Ascending aorta (tissue), 2 donors: ENCODE measurements around the gene PREPL. TPM values are rescaled to one million over a fixed set of nuclear protein-coding genes. Genes with fewer than 3 reads are reported as not detected.

ENCODE experiments used
- DNase-seq, 2 donors: peaks; one replicate each; pipeline ENCODE4 v3.0.0-alpha.2; 2019; ENCODE audit warnings: low spot score in 2 of 2
- H3K27ac ChIP-seq, 2 donors: fragments of 200-600 bp; sonication (generic); one replicate each; pipeline ENCODE4 v1.5.1; 2016 to 2017; ENCODE audit warnings: mild to moderate bottlenecking in 1 of 2
- H3K27me3 ChIP-seq: fragments of 200-600 bp; sonication (generic); one replicate; pipeline ENCODE4 v1.5.1; 2017
- H3K36me3 ChIP-seq, 2 donors: fragments of 200-600 bp; sonication (generic); one replicate each; pipeline ENCODE4 v1.5.1; 2016
- H3K4me1 ChIP-seq, 2 donors: fragments of 200-600 bp; sonication (generic); one replicate each; pipeline ENCODE4 v1.5.1; 2016 to 2017; ENCODE audit warnings: mild to moderate bottlenecking in 1 of 2
- H3K4me3 ChIP-seq, 2 donors: fragments of 200-600 bp; sonication (generic); one replicate each; pipeline ENCODE4 v1.5.1; 2016 to 2017; ENCODE audit warnings: mild to moderate bottlenecking in 1 of 2
- H3K9me3 ChIP-seq, 2 donors: fragments of 200-600 bp; sonication (generic); one replicate each; pipeline ENCODE4 v1.5.1; 2016
- CTCF ChIP-seq, 3 experiments: fragments of 200-600 bp in 2 of 3; fragments of 450-650 bp in 1 of 3; sonication (generic) in 2 of 3; IDR thresholded peaks; one replicate each; pipeline ENCODE4 v1.5.1; 2016 to 2019; ENCODE audit warnings: antibody characterized with exemption in 3 of 3, mild to moderate bottlenecking in 1 of 3, moderate library complexity in 1 of 3
- intact Hi-C: fragments of 100-400 bp; cut with DNase I; formaldehyde crosslinking; loops from one replicate; pipeline ENCODE4 v1.15.1; 2023
- total RNA-seq: library from RNA; depleted of rRNA; stranded (reverse); fragments of >200 nt; gene quantifications from one replicate; pipeline ENCODE4 v1.1.0, GENCODE V29; 2016

The PREPL gene
- total RNA-seq, 1 donor from 2014 or later: 22.6 TPM

DNA sequence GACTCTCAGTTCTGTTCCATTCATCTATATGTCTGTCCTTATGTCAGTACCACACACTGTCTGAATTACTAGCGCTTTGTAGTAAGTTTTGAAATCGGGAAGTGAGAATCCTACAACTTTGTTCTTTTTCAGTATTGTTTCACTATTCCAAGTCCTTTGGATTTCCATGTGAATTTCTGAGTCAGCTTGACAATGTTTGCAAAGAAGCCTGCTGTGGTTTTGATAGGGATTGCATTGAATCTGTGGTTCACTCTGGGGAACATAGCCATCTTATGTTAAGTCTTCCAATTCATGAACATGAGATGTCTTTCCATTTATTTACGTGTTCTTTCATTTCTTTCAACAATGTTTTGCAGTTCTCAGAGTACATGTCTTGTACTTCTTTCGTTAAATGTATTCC lies 71.0 kb downstream of the PREPL start:
- Histone ChIP-seq H3K4me1 (peaks cover 0 to 25% of the 10 kb centered on the region in 2 donors), H3K27ac (no peak overlapping the region), H3K9me3 (no peaks in the 10 kb centered on the region), H3K4me3 (no peak overlapping the region), H3K36me3 (no peaks in the 10 kb centered on the region), H3K27me3 (no peaks in the 10 kb centered on the region)
- intact Hi-C loops: loop anchor here (2.0 to 10.0 kb wide), 2 partner anchors 45 to 125 kb away; partner anchors contain the start of gene PPM1B
- no peak for TF ChIP-seq CTCF (IDR thresholded peaks at IDR 0.05)
- no peak for DNase-seq

GRCh38 chr2:44286884-44287638 lies 74.2 kb downstream of the PREPL start:
- intact Hi-C loops: no loop called here
- Histone ChIP-seq H3K4me3 (no peak overlapping the region), H3K27ac (no peak overlapping the region), H3K27me3 (no peaks in the 10 kb centered on the region), H3K9me3 (no peaks in the 10 kb centered on the region), H3K36me3 (no peaks in the 10 kb centered on the region), H3K4me1 (peaks cover 0 to 13% of the 10 kb centered on the region in 2 donors)
- TF ChIP-seq CTCF (IDR thresholded peaks at IDR 0.05): no peak
- no peak for DNase-seq

DNA sequence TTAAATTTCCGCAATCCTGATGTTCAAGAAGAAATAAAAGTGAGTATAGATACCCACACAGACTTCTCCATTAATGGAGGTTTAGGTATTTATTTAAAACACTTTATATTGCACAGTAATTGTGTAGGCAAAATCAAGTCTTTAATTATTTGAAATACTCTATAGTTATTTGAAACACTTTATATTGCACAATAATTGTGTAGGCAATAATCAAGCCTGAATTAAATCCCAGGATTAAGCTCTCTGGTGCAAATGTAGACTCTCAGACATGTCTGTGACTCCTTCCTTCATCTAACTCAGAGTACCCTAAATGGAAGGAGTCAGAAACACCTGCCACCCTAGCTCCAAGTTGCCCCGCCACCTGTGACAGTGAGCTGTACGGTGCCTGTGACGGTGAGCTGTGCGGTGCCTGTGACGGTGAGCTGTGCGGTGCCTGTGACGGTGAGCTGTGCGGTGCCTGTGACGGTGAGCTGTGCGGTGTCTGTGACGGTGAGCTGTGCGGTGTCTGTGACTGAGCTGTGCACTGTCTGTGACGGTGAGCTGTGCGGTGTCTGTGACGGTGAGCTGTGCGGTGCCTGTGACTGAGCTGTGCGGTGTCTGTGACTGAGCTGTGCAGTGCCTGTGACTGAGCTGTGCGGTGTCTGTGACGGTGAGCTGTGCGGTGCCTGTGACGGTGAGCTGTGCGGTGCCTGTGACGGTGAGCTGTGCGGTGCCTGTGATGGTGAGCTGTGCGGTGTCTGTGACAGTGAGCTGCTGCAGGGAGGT lies 75.0 kb downstream of the PREPL start:
- no peaks in the 10 kb centered on the region for H3K9me3 ChIP-seq
- intact Hi-C loops: no loop called here
- no peak for DNase-seq
- H3K36me3 ChIP-seq: no peaks in the 10 kb centered on the region
- no peak for TF ChIP-seq CTCF (IDR thresholded peaks at IDR 0.05)
- no peaks in the 10 kb centered on the region for H3K27me3 ChIP-seq
- H3K27ac ChIP-seq: no peak overlapping the region
- peaks cover 0 to 5% of the 10 kb centered on the region in 2 donors for H3K4me1 ChIP-seq
- no peak overlapping the region for H3K4me3 ChIP-seq

DNA sequence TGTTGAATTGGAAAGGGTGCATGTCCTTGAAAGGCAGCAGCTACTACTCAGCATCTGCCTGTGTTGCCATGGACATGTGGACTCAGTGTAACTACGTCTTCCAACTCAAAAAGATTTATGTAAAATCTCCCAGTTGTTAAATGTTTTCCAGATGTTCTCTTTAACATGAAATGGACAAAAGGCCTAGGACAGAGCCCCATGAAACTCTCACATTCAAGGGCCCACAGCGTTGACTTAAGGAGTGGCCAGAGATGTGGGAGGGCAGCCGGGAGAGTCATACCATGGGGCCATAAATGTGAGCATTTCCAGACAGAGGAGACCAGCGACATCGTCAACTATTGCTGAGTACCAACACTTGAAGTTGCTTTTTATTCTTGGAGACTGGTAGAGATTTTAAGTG lies 76.1 kb downstream of the PREPL start:
- H3K4me3 ChIP-seq: no peak overlapping the region
- no peak overlapping the region for H3K27ac ChIP-seq
- H3K9me3 ChIP-seq: no peaks in the 10 kb centered on the region
- intact Hi-C loops: no loop called here
- no peaks in the 10 kb centered on the region for H3K4me1 ChIP-seq
- no peak for DNase-seq
- no peak for TF ChIP-seq CTCF (IDR thresholded peaks at IDR 0.05)
- no peaks in the 10 kb centered on the region for H3K27me3 ChIP-seq
- H3K36me3 ChIP-seq: no peaks in the 10 kb centered on the region

- H3K36me3 ChIP-seq: no peaks in the 10 kb centered on the region
- no peaks in the 10 kb centered on the region for H3K9me3 ChIP-seq
- H3K4me1 ChIP-seq: no peaks in the 10 kb centered on the region
- no peak for DNase-seq
- no peak overlapping the region for H3K27ac ChIP-seq
- intact Hi-C loops: no loop called here
- no peak overlapping the region for H3K4me3 ChIP-seq
- TF ChIP-seq CTCF (IDR thresholded peaks at IDR 0.05): no peak
- H3K27me3 ChIP-seq: no peaks in the 10 kb centered on the region
Observed at GRCh38 chr2:44283116-44283666, 78.1 kb downstream of the PREPL start.
